SJCRH30 (cell line): Measurements from ENCODE around the gene IFRD1. TPM values are rescaled to one million over a fixed set of nuclear protein-coding genes. Genes with fewer than 3 reads are reported as not detected.
"Not testable (repeated sequence)": the region's sequence is repeated elsewhere in the genome, so short reads cannot be mapped to it uniquely, and the experiment has no call there.

ENCODE experiments used
- DNase-seq, 2 experiments: peaks; one replicate each; pipeline ENCODE4 v3.0.0-alpha.2; 2015 to 2020
- H3K27ac ChIP-seq: fragments of 250-450 bp; sonication (Bioruptor Pico); 2 replicates; pipeline ENCODE4 v1.5.1; 2020; ENCODE audit warnings: mild to moderate bottlenecking, moderate library complexity
- H3K27me3 ChIP-seq: fragments of 250-450 bp; sonication (Bioruptor Pico); 2 replicates; pipeline ENCODE4 v1.5.1; 2020; ENCODE audit warnings: mild to moderate bottlenecking, moderate library complexity
- H3K36me3 ChIP-seq: fragments of 250-450 bp; sonication (Bioruptor Pico); 2 replicates; pipeline ENCODE4 v1.5.1; 2020; ENCODE audit warnings: mild to moderate bottlenecking, moderate library complexity
- H3K4me1 ChIP-seq: fragments of 250-450 bp; sonication (Bioruptor Pico); 2 replicates; pipeline ENCODE4 v1.5.1; 2020; ENCODE audit warnings: mild to moderate bottlenecking, moderate library complexity
- H3K4me3 ChIP-seq: fragments of 250-450 bp; sonication (Bioruptor Pico); 2 replicates; pipeline ENCODE4 v1.5.1; 2020; ENCODE audit warnings: mild to moderate bottlenecking, moderate library complexity
- H3K9me3 ChIP-seq: fragments of 250-450 bp; sonication (Bioruptor Pico); replicated peaks from 2 replicates; pipeline ENCODE4 v1.5.1; 2020; ENCODE audit warnings: mild to moderate bottlenecking, moderate library complexity
- total RNA-seq: library from RNA; depleted of rRNA; stranded (reverse); fragments of >200 nt; shearing (Covaris generic); gene quantifications from 2 replicates; pipeline ENCODE4 v1.2.3, GENCODE V29; 2014

Gene IFRD1
- total RNA-seq, 1 experiment from 2014 or later, result 55.9 TPM

DNA sequence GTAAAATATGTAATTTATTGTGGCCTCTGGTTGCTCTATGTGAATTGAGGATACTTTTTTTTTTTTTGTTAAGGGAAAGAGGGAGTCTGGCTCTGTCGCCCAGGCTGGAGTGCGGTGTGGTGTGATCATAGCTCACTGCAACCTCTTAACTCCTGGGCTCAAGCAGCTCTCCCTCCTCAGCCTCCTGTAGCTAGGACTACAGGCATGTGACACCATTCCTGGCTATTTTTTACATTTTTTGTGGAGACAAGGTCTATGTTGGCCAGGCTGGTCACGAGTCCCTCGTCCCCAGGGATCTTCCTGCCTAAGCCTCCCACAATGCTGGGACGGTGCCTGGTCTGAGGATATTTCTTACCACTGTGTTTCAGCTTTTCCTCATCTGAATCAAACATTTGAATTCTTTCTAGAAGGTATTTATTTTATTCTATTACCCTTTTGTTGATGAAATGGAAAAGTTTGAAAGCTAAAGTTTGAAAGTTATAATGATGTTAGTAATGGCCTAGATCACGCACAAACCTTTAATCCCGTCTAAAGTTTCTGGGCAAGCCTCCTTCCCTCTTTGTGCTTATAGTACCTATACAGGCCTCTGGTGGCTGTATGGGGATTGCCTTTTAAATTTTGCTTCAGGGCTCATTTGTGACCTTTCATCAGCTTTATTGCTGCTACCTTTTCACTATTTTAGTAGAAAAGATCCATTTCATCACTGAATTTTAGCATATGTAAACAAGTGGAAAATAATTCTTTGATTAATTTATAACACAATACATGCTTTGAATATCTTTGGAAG lies 2.0 kb downstream of the IFRD1 start:
- Histone ChIP-seq H3K4me3 (peak overlapping the region; percentile 97), H3K27ac (peak overlapping the region; percentile 86; the same call in 1 of the 2 replicates), H3K9me3 (no peaks in the 10 kb centered on the region), H3K4me1 (peaks cover 8% of the 10 kb centered on the region), H3K27me3 (no peaks in the 10 kb centered on the region), H3K36me3 (peaks cover 22% of the 10 kb centered on the region)
- peak; percentile 42 to 69 for DNase-seq

DNA sequence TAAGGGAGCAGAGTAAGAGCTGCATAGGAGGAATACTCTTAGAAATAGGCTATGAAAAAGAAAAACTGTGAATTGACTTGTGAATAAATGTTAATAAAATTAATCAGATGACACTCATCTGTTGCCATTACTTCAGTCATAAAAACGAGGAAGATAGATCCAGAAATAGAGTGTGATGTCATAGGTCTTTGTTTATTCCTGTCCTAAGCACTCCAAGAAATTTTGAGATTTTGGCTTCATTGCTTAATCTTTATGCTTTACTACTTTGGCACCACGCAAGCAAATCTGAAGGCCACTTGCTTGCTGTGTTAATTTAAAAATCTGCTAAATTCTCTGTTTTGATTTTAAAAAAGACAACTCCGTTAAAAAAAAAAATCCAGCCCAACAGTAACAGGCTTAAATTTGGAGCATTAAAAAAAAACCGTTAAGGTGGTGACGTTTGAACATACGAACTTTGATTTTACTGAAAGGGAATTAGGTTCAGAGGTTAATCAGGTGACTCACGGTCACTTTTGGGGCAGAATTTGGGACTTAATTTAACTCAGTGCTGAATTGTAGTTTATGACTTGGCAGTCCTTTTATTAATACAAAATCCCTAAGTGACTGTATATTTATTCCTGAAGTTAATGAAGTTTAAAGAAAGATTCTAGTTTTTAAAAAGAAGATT lies 3.4 kb downstream of the IFRD1 start:
- peaks cover 8% of the 10 kb centered on the region for H3K4me1 ChIP-seq
- no peak overlapping the region for H3K4me3 ChIP-seq
- DNase-seq, result no peak
- no peaks in the 10 kb centered on the region for H3K9me3 ChIP-seq
- H3K27me3 ChIP-seq, result no peaks in the 10 kb centered on the region
- H3K27ac ChIP-seq, result no peak overlapping the region
- peaks cover 35% of the 10 kb centered on the region for H3K36me3 ChIP-seq

DNA sequence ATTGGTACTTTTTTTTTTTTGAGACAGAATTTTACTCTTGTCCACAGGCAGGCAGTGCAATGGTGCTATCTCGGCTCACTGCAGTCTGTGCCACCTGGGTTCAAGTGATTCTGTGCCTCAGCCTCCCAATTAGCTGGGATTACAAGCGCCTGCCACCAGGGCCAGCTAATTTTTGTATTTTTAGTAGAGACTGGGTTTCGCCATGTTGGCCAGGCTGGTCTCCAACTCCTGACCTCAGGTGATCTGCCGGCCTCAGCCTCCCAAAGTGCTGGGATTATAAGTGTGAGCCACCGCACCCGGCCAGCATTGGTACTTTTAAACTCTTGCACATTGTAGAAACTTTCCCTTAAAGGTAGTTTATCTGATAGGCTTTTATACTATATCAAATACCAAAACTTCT lies 3.9 kb downstream of the IFRD1 start:
- DNase-seq, H3K4me1 ChIP-seq, H3K4me3 ChIP-seq, H3K27me3 ChIP-seq, H3K9me3 ChIP-seq, H3K27ac ChIP-seq: not testable (repeated sequence)
- peaks cover 41% of the 10 kb centered on the region for H3K36me3 ChIP-seq

DNA sequence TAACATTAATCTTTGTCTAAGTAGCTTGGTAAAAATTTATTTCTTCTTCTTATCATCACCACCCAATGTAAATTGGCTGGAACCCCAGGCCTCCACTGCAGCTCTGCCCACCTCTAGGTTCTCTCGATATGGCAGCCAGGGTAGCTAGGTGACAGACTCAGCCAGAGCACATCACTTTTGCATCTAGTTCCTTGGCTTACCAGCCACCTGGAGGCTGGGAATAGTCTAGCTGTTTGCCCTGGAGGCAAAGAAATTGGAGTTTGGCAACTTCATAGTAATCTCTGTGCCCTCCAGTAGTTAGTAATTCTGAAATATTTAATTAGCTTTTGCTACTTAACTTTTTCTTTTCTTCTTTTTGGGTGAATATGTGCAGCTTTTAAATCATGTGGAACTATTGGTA lies 9.4 kb downstream of the IFRD1 start:
- Histone ChIP-seq H3K27ac (no peak overlapping the region), H3K4me3 (no peak overlapping the region), H3K4me1 (no peaks in the 10 kb centered on the region), H3K27me3 (no peaks in the 10 kb centered on the region), H3K9me3 (no peaks in the 10 kb centered on the region), H3K36me3 (peaks cover 92% of the 10 kb centered on the region)
- no peak for DNase-seq

DNA sequence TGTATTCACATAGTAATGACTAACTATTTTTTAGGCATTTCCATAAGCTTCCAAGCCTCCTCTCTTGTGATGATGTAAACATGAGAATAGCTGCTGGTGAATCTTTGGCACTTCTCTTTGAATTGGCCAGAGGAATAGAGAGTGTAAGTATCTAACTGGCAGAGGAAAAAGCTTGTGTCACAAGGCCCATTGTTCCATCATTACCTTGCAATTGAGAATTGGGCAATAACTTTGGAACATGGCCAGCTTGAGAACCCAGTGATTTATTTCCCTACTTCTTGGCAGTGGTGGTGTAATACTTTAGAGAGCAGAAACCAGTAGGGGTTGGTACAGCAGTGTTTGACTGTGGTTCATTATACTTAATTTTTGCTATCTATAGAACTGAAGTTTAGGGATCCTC lies 12.0 kb downstream of the IFRD1 start:
- Histone ChIP-seq H3K27ac (no peak overlapping the region), H3K9me3 (no peaks in the 10 kb centered on the region), H3K4me3 (no peak overlapping the region), H3K36me3 (peaks cover 98% of the 10 kb centered on the region), H3K27me3 (no peaks in the 10 kb centered on the region), H3K4me1 (no peaks in the 10 kb centered on the region)
- DNase-seq, result no peak

- Histone ChIP-seq H3K4me3 (no peak overlapping the region), H3K27ac (no peak overlapping the region), H3K27me3 (no peaks in the 10 kb centered on the region), H3K36me3 (peaks cover 93% of the 10 kb centered on the region), H3K4me1 (no peaks in the 10 kb centered on the region), H3K9me3 (no peaks in the 10 kb centered on the region)
- DNase-seq, result no peak
These were observed 17.6 kb downstream of the IFRD1 start for GRCh38 chr7:112467867-112468266.

DNA sequence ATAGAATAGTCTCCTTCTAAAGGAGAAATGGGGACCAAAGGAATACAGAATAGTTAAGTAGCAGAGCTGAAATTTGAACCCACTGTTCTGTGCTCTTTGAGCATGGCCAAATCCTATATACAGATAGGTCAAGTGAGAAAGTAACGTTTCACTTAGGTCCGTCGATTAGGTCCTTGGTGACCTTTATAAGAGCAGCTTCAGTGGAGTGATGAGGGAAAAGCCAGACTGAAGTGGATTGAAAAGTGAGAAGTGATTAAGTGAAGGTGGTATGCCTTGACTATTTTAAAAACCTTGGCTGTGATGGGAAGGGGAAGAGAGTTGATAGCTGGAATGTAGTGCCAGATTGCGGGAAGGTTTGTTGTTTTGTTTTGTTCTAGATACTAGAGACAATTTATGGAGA lies 19.9 kb downstream of the IFRD1 start:
- DNase-seq, result no peak
- Histone ChIP-seq H3K27ac (no peak overlapping the region), H3K36me3 (peaks cover 92% of the 10 kb centered on the region), H3K4me3 (no peak overlapping the region), H3K27me3 (no peaks in the 10 kb centered on the region), H3K4me1 (no peaks in the 10 kb centered on the region), H3K9me3 (no peaks in the 10 kb centered on the region)

- Histone ChIP-seq H3K9me3 (no peaks in the 10 kb centered on the region), H3K36me3 (peaks cover 52% of the 10 kb centered on the region), H3K4me3 (no peak overlapping the region), H3K27ac (no peak overlapping the region), H3K4me1 (peaks cover 5% of the 10 kb centered on the region), H3K27me3 (no peaks in the 10 kb centered on the region)
- no peak for DNase-seq
These were observed 26.3 kb downstream of the IFRD1 start for GRCh38 chr7:112476390-112477052.

GRCh38 chr7:112481121-112481736 lies 31.0 kb downstream of the IFRD1 start:
- Histone ChIP-seq H3K4me1 (peaks cover 26% of the 10 kb centered on the region), H3K4me3 (no peak overlapping the region), H3K27ac (no peak overlapping the region), H3K27me3 (no peaks in the 10 kb centered on the region), H3K36me3 (peaks cover 10% of the 10 kb centered on the region), H3K9me3 (no peaks in the 10 kb centered on the region)
- no peak for DNase-seq

DNA sequence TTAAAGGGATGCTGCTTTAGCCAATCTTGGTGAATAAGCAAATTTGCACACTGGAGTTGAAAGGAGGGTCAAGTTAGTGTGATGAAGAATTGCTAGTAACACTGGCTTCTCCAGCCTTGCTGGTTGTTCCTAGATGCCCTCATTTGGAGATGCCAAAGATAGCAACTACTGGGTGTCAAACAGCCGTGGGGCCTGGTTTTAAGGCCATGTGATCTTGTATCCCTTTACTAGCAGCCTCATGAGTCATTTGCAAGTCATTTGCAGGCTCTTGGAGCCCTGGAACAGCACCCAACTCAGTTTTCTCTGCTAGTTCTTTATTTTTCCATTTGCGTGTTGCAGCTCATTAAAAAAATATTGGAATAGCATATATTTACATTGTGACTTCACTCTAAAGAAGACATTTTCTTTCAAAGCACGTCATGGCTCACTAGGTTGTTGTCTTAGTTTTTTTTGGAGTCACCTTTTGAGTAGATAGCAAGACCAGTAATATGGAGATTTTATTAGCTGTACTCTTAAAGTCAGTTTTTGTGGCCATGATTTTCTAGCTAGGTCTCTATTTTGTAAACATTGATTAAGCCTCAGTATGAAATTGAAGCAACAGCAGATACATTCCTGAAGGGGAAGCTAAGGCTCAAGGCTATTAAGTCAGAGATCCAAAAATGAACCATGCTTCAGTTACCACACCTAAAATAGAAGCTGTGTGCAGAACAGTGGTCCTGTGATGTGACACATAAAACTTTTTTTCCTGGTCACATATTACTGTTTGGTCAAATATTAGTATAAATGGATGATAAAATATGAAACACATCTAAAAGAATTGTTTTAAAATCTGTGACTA lies 31.8 kb downstream of the IFRD1 start:
- Histone ChIP-seq H3K4me3 (no peak overlapping the region), H3K27ac (no peak overlapping the region), H3K27me3 (no peaks in the 10 kb centered on the region), H3K36me3 (peaks cover 2% of the 10 kb centered on the region), H3K9me3 (no peaks in the 10 kb centered on the region), H3K4me1 (peaks cover 26% of the 10 kb centered on the region)
- DNase-seq, result peak; percentile 44 to 51

DNA sequence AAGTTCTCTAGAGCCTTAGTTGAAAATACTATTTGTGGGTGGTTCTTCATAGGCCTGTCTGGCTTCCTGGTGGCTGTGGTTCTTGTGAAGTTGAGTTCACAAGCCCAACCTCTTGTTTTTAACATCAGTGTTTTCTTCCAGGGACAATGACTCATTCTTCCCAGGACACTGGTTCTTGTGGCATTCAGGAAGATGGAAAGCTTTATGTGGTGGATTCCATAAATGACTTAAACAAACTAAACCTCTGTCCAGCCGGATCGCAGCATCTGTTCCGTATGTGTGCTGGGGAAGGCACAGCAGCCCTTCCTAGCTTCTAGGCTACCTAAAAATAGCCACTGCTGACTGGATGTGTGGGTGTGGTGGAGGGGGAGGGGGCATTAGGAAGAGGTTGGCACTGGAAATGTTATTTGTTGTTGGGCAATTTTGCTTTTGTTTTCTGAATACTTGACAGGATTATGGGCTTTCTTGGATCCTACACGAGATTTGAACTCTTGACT lies 34.5 kb downstream of the IFRD1 start:
- Histone ChIP-seq H3K27ac (no peak overlapping the region), H3K9me3 (no peaks in the 10 kb centered on the region), H3K4me3 (no peak overlapping the region), H3K4me1 (peaks cover 26% of the 10 kb centered on the region), H3K27me3 (no peaks in the 10 kb centered on the region), H3K36me3 (no peaks in the 10 kb centered on the region)
- peak; percentile 77 to 85 for DNase-seq

- DNase-seq, result no peak
- H3K9me3 ChIP-seq, result no peaks in the 10 kb centered on the region
- no peaks in the 10 kb centered on the region for H3K36me3 ChIP-seq
- H3K27ac ChIP-seq, result no peak overlapping the region
- peaks cover 26% of the 10 kb centered on the region for H3K4me1 ChIP-seq
- no peaks in the 10 kb centered on the region for H3K27me3 ChIP-seq
- no peak overlapping the region for H3K4me3 ChIP-seq
These were observed 35.5 kb downstream of the IFRD1 start for GRCh38 chr7:112485766-112486165.

GRCh38 chr7:112487457-112488263 lies 37.4 kb downstream of the IFRD1 start:
- H3K27me3 ChIP-seq, result no peaks in the 10 kb centered on the region
- no peak for DNase-seq
- no peak overlapping the region for H3K4me3 ChIP-seq
- H3K27ac ChIP-seq, result no peak overlapping the region
- no peaks in the 10 kb centered on the region for H3K9me3 ChIP-seq
- H3K4me1 ChIP-seq, result peaks cover 10% of the 10 kb centered on the region
- H3K36me3 ChIP-seq, result no peaks in the 10 kb centered on the region

DNA sequence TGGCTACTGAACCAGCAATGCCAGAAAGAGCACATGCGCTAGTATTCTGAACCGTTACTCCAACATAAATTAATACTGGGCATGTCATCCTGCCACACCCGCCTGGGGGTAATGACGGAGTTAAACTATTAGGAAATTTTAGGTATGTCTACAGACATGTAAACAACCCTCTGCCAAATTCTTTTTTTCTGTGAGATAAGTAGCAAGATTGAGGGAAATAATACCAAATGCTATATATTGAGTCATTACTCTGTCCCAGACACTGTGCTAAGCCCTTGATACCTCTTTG lies 37.9 kb downstream of the IFRD1 start:
- Histone ChIP-seq H3K36me3 (no peaks in the 10 kb centered on the region), H3K4me3 (no peak overlapping the region), H3K27me3 (no peaks in the 10 kb centered on the region), H3K27ac (no peak overlapping the region), H3K4me1 (peaks cover 9% of the 10 kb centered on the region; the same call in 1 of the 2 replicates), H3K9me3 (no peaks in the 10 kb centered on the region)
- no peak for DNase-seq
